ENCODE data around the gene R3HDM4. TPM values are rescaled to one million over a fixed set of nuclear protein-coding genes. Genes with fewer than 3 reads are reported as not detected.
A peak's percentile ranks its signal among the peaks of the same experiment; 100 is the strongest.

R3HDM4 gene
- total RNA-seq, 2 donors from 2014 or later = 78.5 to 79.3 TPM

- H3K4me1 Mint-ChIP-seq = no peaks in the 10 kb centered on the region
- H3K27me3 Mint-ChIP-seq = no peaks in the 10 kb centered on the region
- ATAC-seq (replicated peaks) = peak; percentile 23
- no peak overlapping the region for H3K27ac Mint-ChIP-seq
- peaks cover 18% of the 10 kb centered on the region for H3K36me3 Mint-ChIP-seq (ENCODE audit: low read depth)
- no peaks in the 10 kb centered on the region for H3K9me3 Mint-ChIP-seq
- peak overlapping the region; percentile 73 for H3K4me3 Mint-ChIP-seq
Measured at GRCh38 chr19:918481-919198, 5.6 kb upstream of the R3HDM4 start.

- no peak for ATAC-seq (replicated peaks)
- H3K4me1 Mint-ChIP-seq = no peaks in the 10 kb centered on the region
- H3K27ac Mint-ChIP-seq = no peak overlapping the region
- peak overlapping the region; percentile 73 for H3K4me3 Mint-ChIP-seq
- H3K9me3 Mint-ChIP-seq = no peaks in the 10 kb centered on the region
- H3K36me3 Mint-ChIP-seq (ENCODE audit: low read depth) = peaks cover 18% of the 10 kb centered on the region
- no peaks in the 10 kb centered on the region for H3K27me3 Mint-ChIP-seq
Measured at GRCh38 chr19:918152-918437, 5.1 kb upstream of the R3HDM4 start.

GRCh38 chr19:917323-918151 lies 4.5 kb upstream of the R3HDM4 start, which contains the start of gene KISS1R:
Gene KISS1R (plus strand): TSS chr19:917333. CDS start chr19:917503, 170 bp downstream.
- Mint-ChIP-seq H3K27me3 (no peaks in the 10 kb centered on the region), H3K27ac (no peak within 1 kb of the TSS), H3K4me1 (no peaks in the 10 kb centered on the region), H3K36me3 (ENCODE audit: low read depth) (peaks cover 18% of the 10 kb centered on the region), H3K9me3 (no peaks in the 10 kb centered on the region), H3K4me3 (peak within 1 kb of the TSS; percentile 73)
- peak; percentile 8 for ATAC-seq (replicated peaks)

GRCh38 chr19:916645-917322 lies 3.8 kb upstream of the R3HDM4 start:
- Mint-ChIP-seq H3K27ac (no peak overlapping the region), H3K36me3 (ENCODE audit: low read depth) (peaks cover 15% of the 10 kb centered on the region), H3K4me3 (peak overlapping the region; percentile 45), H3K27me3 (no peaks in the 10 kb centered on the region), H3K4me1 (no peaks in the 10 kb centered on the region), H3K9me3 (no peaks in the 10 kb centered on the region)
- no peak for ATAC-seq (replicated peaks)

- Mint-ChIP-seq H3K4me3 (peak overlapping the region; percentile 77), H3K27me3 (no peaks in the 10 kb centered on the region), H3K36me3 (ENCODE audit: low read depth) (peaks cover 26% of the 10 kb centered on the region), H3K27ac (no peak overlapping the region), H3K4me1 (peaks cover 14% of the 10 kb centered on the region), H3K9me3 (no peaks in the 10 kb centered on the region)
- ATAC-seq (replicated peaks) = no peak
Measured at GRCh38 chr19:912181-913079, 589 bp downstream of the R3HDM4 start.

GRCh38 chr19:911197-912033 lies 1.6 kb downstream of the R3HDM4 start:
- Mint-ChIP-seq H3K36me3 (ENCODE audit: low read depth) (peaks cover 26% of the 10 kb centered on the region), H3K9me3 (no peaks in the 10 kb centered on the region), H3K27ac (no peak overlapping the region), H3K4me3 (peak overlapping the region; percentile 97), H3K4me1 (peaks cover 14% of the 10 kb centered on the region), H3K27me3 (no peaks in the 10 kb centered on the region)
- ATAC-seq (replicated peaks) = no peak

GRCh38 chr19:907183-907853 lies 5.7 kb downstream of the R3HDM4 start:
- H3K36me3 Mint-ChIP-seq (ENCODE audit: low read depth) = peaks cover 42% of the 10 kb centered on the region
- no peaks in the 10 kb centered on the region for H3K27me3 Mint-ChIP-seq
- H3K4me1 Mint-ChIP-seq = peaks cover 14% of the 10 kb centered on the region
- no peaks in the 10 kb centered on the region for H3K9me3 Mint-ChIP-seq
- peak overlapping the region; percentile 97 for H3K4me3 Mint-ChIP-seq
- H3K27ac Mint-ChIP-seq = peak overlapping the region; percentile 75
- no peak for ATAC-seq (replicated peaks)

- no peak for ATAC-seq (replicated peaks)
- H3K9me3 Mint-ChIP-seq = no peaks in the 10 kb centered on the region
- peaks cover 14% of the 10 kb centered on the region for H3K4me1 Mint-ChIP-seq
- peak overlapping the region; percentile 97 for H3K4me3 Mint-ChIP-seq
- peak overlapping the region; percentile 75 for H3K27ac Mint-ChIP-seq
- peaks cover 48% of the 10 kb centered on the region for H3K36me3 Mint-ChIP-seq (ENCODE audit: low read depth)
- no peaks in the 10 kb centered on the region for H3K27me3 Mint-ChIP-seq
Measured at GRCh38 chr19:906480-906879, 6.5 kb downstream of the R3HDM4 start.

- no peaks in the 10 kb centered on the region for H3K27me3 Mint-ChIP-seq
- no peak overlapping the region for H3K27ac Mint-ChIP-seq
Measured at GRCh38 chr19:904545-904944, 8.5 kb downstream of the R3HDM4 start.

GRCh38 chr19:903266-903797 lies 9.7 kb downstream of the R3HDM4 start:
- Mint-ChIP-seq H3K27me3 (no peaks in the 10 kb centered on the region), H3K4me1 (no peaks in the 10 kb centered on the region), H3K27ac (no peak overlapping the region), H3K4me3 (no peak overlapping the region), H3K36me3 (ENCODE audit: low read depth) (peaks cover 47% of the 10 kb centered on the region), H3K9me3 (no peaks in the 10 kb centered on the region)
- no peak for ATAC-seq (replicated peaks)

More at GRCh38 chr19:904545-904944, 8.5 kb downstream of the R3HDM4 start:
- H3K9me3 Mint-ChIP-seq = no peaks in the 10 kb centered on the region
- no peak overlapping the region for H3K4me3 Mint-ChIP-seq
- H3K36me3 Mint-ChIP-seq (ENCODE audit: low read depth) = peaks cover 49% of the 10 kb centered on the region
- no peak for ATAC-seq (replicated peaks)
- H3K4me1 Mint-ChIP-seq = peaks cover 6% of the 10 kb centered on the region

GRCh38 chr19:902446-903226 lies 10.4 kb downstream of the R3HDM4 start:
- Mint-ChIP-seq H3K36me3 (ENCODE audit: low read depth) (peaks cover 53% of the 10 kb centered on the region), H3K4me3 (no peak overlapping the region), H3K4me1 (no peaks in the 10 kb centered on the region), H3K27ac (no peak overlapping the region), H3K27me3 (no peaks in the 10 kb centered on the region), H3K9me3 (no peaks in the 10 kb centered on the region)
- ATAC-seq (replicated peaks) = no peak

GRCh38 chr19:902093-902370 lies 11.0 kb downstream of the R3HDM4 start:
- Mint-ChIP-seq H3K4me1 (no peaks in the 10 kb centered on the region), H3K36me3 (ENCODE audit: low read depth) (peaks cover 59% of the 10 kb centered on the region)

More at GRCh38 chr19:902093-902370, 11.0 kb downstream of the R3HDM4 start:
- Mint-ChIP-seq H3K9me3 (no peaks in the 10 kb centered on the region), H3K27ac (no peak overlapping the region), H3K4me3 (no peak overlapping the region), H3K27me3 (no peaks in the 10 kb centered on the region)
- ATAC-seq (replicated peaks) = no peak
